Stimulated activated effector memory CD8-positive, alpha-beta T cell treated with anti-CD3 and anti-CD28 coated beads, Interleukin-12 subunit alpha, Interleukin-12 subunit beta, amount 100 ng/mL, for 72 hours (primary cell): ENCODE measurements around the gene WFDC6.
"Not testable (repeated sequence)": the region's sequence is repeated elsewhere in the genome, so short reads cannot be mapped to it uniquely, and the experiment has no call there.

Experiments used
- ATAC-seq: fragments of 150-1000 bp; cut with Tn5 transposase; 2 replicates; pipeline ENCODE4 v1.10.0; 2021
- DNase-seq, 2 donors: peaks; one replicate each; pipeline ENCODE4 v3.0.0; 2021 to 2022; ENCODE audit warnings: low spot score in 2 of 2
- H3K27ac Mint-ChIP-seq: one replicate; pipeline ENCODE4 v1.8.0; 2022; ENCODE audit warnings: mild to moderate bottlenecking, mixed read lengths
- H3K36me3 Mint-ChIP-seq: one replicate; pipeline ENCODE4 v1.8.0; 2022; ENCODE audit warnings: mild to moderate bottlenecking, mixed read lengths
- H3K4me1 Mint-ChIP-seq: one replicate; pipeline ENCODE4 v1.8.0; 2022; ENCODE audit warnings: mixed read lengths
- H3K4me3 Mint-ChIP-seq: one replicate; pipeline ENCODE4 v1.8.0; 2022; ENCODE audit warnings: mild to moderate bottlenecking, mixed read lengths
- H3K9me3 Mint-ChIP-seq: one replicate; pipeline ENCODE4 v1.8.0; 2022; ENCODE audit warnings: mixed read lengths

The WFDC6 gene

GRCh38 chr20:45539382-45539781 lies at the start of gene WFDC6:
TSS of gene WFDC6 (minus strand) at chr20:45539482. CDS start at chr20:45539407, 75 bp downstream.
- no peak for DNase-seq
- Mint-ChIP-seq H3K4me3 (no peak within 1 kb of the TSS), H3K27ac (no peak within 1 kb of the TSS), H3K4me1 (no peaks in the 10 kb centered on the region), H3K36me3 (no peaks in the 10 kb centered on the region), H3K9me3 (no peaks in the 10 kb centered on the region)
- ATAC-seq = no peak

GRCh38 chr20:45588800-45589199 lies 49.5 kb upstream of the WFDC6 start:
- DNase-seq (no peak), ATAC-seq (no peak)
- no peak overlapping the region for H3K27ac Mint-ChIP-seq
- H3K4me3 Mint-ChIP-seq = no peak overlapping the region
- H3K4me1 Mint-ChIP-seq = no peaks in the 10 kb centered on the region
- no peaks in the 10 kb centered on the region for H3K9me3 Mint-ChIP-seq
- H3K36me3 Mint-ChIP-seq = no peaks in the 10 kb centered on the region

GRCh38 chr20:45585986-45586385 lies 46.7 kb upstream of the WFDC6 start:
- H3K27ac Mint-ChIP-seq, H3K36me3 Mint-ChIP-seq, DNase-seq, H3K4me1 Mint-ChIP-seq, H3K9me3 Mint-ChIP-seq, H3K4me3 Mint-ChIP-seq, ATAC-seq: not testable (repeated sequence)

- not testable (repeated sequence) for DNase-seq, H3K9me3 Mint-ChIP-seq, H3K36me3 Mint-ChIP-seq, H3K4me3 Mint-ChIP-seq, H3K27ac Mint-ChIP-seq, H3K4me1 Mint-ChIP-seq, ATAC-seq
Measured at GRCh38 chr20:45584294-45584693, 45.0 kb upstream of the WFDC6 start.

GRCh38 chr20:45583502-45583901 lies 44.2 kb upstream of the WFDC6 start:
- ATAC-seq (no peak), DNase-seq (no peak)
- no peaks in the 10 kb centered on the region for H3K4me1 Mint-ChIP-seq
- no peak overlapping the region for H3K4me3 Mint-ChIP-seq
- no peak overlapping the region for H3K27ac Mint-ChIP-seq
- no peaks in the 10 kb centered on the region for H3K36me3 Mint-ChIP-seq
- no peaks in the 10 kb centered on the region for H3K9me3 Mint-ChIP-seq

- Mint-ChIP-seq H3K9me3 (no peaks in the 10 kb centered on the region), H3K4me1 (no peaks in the 10 kb centered on the region), H3K36me3 (no peaks in the 10 kb centered on the region), H3K4me3 (no peak overlapping the region), H3K27ac (no peak overlapping the region)
- no peak for DNase-seq
- ATAC-seq = no peak
Measured at GRCh38 chr20:45581702-45582101, 42.4 kb upstream of the WFDC6 start.

- Mint-ChIP-seq H3K27ac (no peak within 1 kb of the TSS), H3K9me3 (no peaks in the 10 kb centered on the region), H3K4me3 (no peak within 1 kb of the TSS), H3K36me3 (no peaks in the 10 kb centered on the region), H3K4me1 (no peaks in the 10 kb centered on the region)
- DNase-seq = no peak
- peak; percentile 37 for ATAC-seq
Measured at GRCh38 chr20:45579184-45579583, 39.9 kb upstream of the WFDC6 start, which contains the start of gene WFDC8. TSS of gene WFDC8 (minus strand) at chr20:45579284. CDS start at chr20:45579247, 37 bp downstream.

- H3K4me1 Mint-ChIP-seq = no peaks in the 10 kb centered on the region
- no peaks in the 10 kb centered on the region for H3K36me3 Mint-ChIP-seq
- H3K9me3 Mint-ChIP-seq = no peaks in the 10 kb centered on the region
- DNase-seq (no peak), ATAC-seq (no peak)
- H3K4me3 Mint-ChIP-seq = no peak overlapping the region
- no peak overlapping the region for H3K27ac Mint-ChIP-seq
Measured at GRCh38 chr20:45578231-45578630, 38.9 kb upstream of the WFDC6 start.

- Mint-ChIP-seq H3K9me3 (no peaks in the 10 kb centered on the region), H3K27ac (no peak overlapping the region), H3K4me1 (no peaks in the 10 kb centered on the region), H3K36me3 (no peaks in the 10 kb centered on the region), H3K4me3 (no peak overlapping the region)
- ATAC-seq (no peak), DNase-seq (no peak)
Measured at GRCh38 chr20:45576995-45577394, 37.7 kb upstream of the WFDC6 start.

- H3K36me3 Mint-ChIP-seq = no peaks in the 10 kb centered on the region
- H3K4me1 Mint-ChIP-seq = no peaks in the 10 kb centered on the region
- no peak overlapping the region for H3K27ac Mint-ChIP-seq
- H3K9me3 Mint-ChIP-seq = no peaks in the 10 kb centered on the region
- DNase-seq (no peak), ATAC-seq (no peak)
- H3K4me3 Mint-ChIP-seq = no peak overlapping the region
Measured at GRCh38 chr20:45575931-45576330, 36.6 kb upstream of the WFDC6 start.

GRCh38 chr20:45569650-45570049 lies 30.4 kb upstream of the WFDC6 start:
- H3K27ac Mint-ChIP-seq, H3K4me1 Mint-ChIP-seq, H3K4me3 Mint-ChIP-seq, H3K36me3 Mint-ChIP-seq, H3K9me3 Mint-ChIP-seq, ATAC-seq, DNase-seq: not testable (repeated sequence)

GRCh38 chr20:45564760-45565276 lies 25.5 kb upstream of the WFDC6 start:
- H3K27ac Mint-ChIP-seq = no peak overlapping the region
- peaks cover 3% of the 10 kb centered on the region for H3K9me3 Mint-ChIP-seq
- H3K4me1 Mint-ChIP-seq = no peaks in the 10 kb centered on the region
- DNase-seq = no peak
- no peak for ATAC-seq
- H3K36me3 Mint-ChIP-seq = no peaks in the 10 kb centered on the region
- H3K4me3 Mint-ChIP-seq = no peak overlapping the region

GRCh38 chr20:45555198-45555597 lies 15.9 kb upstream of the WFDC6 start:
- Mint-ChIP-seq H3K27ac (no peak overlapping the region), H3K36me3 (no peaks in the 10 kb centered on the region), H3K4me3 (no peak overlapping the region), H3K9me3 (no peaks in the 10 kb centered on the region), H3K4me1 (no peaks in the 10 kb centered on the region)
- DNase-seq (no peak), ATAC-seq (no peak)

GRCh38 chr20:45552456-45552855 lies 13.2 kb upstream of the WFDC6 start:
- ATAC-seq (no peak), DNase-seq (no peak)
- Mint-ChIP-seq H3K4me3 (no peak overlapping the region), H3K27ac (no peak overlapping the region), H3K9me3 (no peaks in the 10 kb centered on the region), H3K4me1 (no peaks in the 10 kb centered on the region), H3K36me3 (no peaks in the 10 kb centered on the region)

GRCh38 chr20:45550765-45551164 lies 11.5 kb upstream of the WFDC6 start:
- no peaks in the 10 kb centered on the region for H3K36me3 Mint-ChIP-seq
- no peaks in the 10 kb centered on the region for H3K9me3 Mint-ChIP-seq
- no peak overlapping the region for H3K27ac Mint-ChIP-seq
- ATAC-seq = no peak
- no peak for DNase-seq
- H3K4me1 Mint-ChIP-seq = no peaks in the 10 kb centered on the region
- H3K4me3 Mint-ChIP-seq = no peak overlapping the region

GRCh38 chr20:45548410-45548809 lies 9.1 kb upstream of the WFDC6 start:
- DNase-seq (no peak), ATAC-seq (no peak)
- Mint-ChIP-seq H3K9me3 (no peaks in the 10 kb centered on the region), H3K4me1 (no peaks in the 10 kb centered on the region), H3K36me3 (no peaks in the 10 kb centered on the region), H3K27ac (no peak overlapping the region), H3K4me3 (no peak overlapping the region)

- no peaks in the 10 kb centered on the region for H3K9me3 Mint-ChIP-seq
- no peaks in the 10 kb centered on the region for H3K36me3 Mint-ChIP-seq
- DNase-seq = no peak
- no peaks in the 10 kb centered on the region for H3K4me1 Mint-ChIP-seq
- no peak within 1 kb of the TSS for H3K27ac Mint-ChIP-seq
- ATAC-seq = no peak
- H3K4me3 Mint-ChIP-seq = no peak within 1 kb of the TSS
Measured at GRCh38 chr20:45547206-45547770, 8.0 kb upstream of the WFDC6 start, which contains the start of gene EPPIN. TSS of gene EPPIN (minus strand) at chr20:45547401. CDS start at chr20:45547357, 44 bp downstream.
